Large intestine (tissue), 3 donors: ENCODE measurements around the gene CXXC5. TPM values are rescaled to one million over a fixed set of nuclear protein-coding genes. Genes with fewer than 3 reads are reported as not detected.

Experiments used
- DNase-seq, 2 donors: peaks; one replicate each; pipeline versions ENCODE4 v3.0.0 to v3.0.0-alpha.2; 2013
- H3K27ac ChIP-seq: one replicate; pipeline ENCODE4 v1.5.1; 2013; ENCODE audit warnings: low read length
- H3K27me3 ChIP-seq: 2 replicates; pipeline ENCODE4 v1.6.1; 2013; ENCODE audit warnings: low read length; ENCODE audit not compliant: control insufficient read depth, insufficient read depth
- H3K36me3 ChIP-seq: 2 replicates; pipeline ENCODE4 v1.6.1; 2013; ENCODE audit warnings: low read length; ENCODE audit not compliant: control insufficient read depth, insufficient read depth
- H3K4me1 ChIP-seq: one replicate; pipeline ENCODE4 v1.6.1; 2013; ENCODE audit warnings: low read length; ENCODE audit not compliant: control insufficient read depth, insufficient read depth
- H3K4me3 ChIP-seq: one replicate; pipeline ENCODE4 v1.5.1; 2013; ENCODE audit warnings: low read length
- H3K9me3 ChIP-seq: one replicate; pipeline ENCODE4 v1.6.1; 2013; ENCODE audit warnings: mild to moderate bottlenecking, low read depth, low read length, moderate library complexity; ENCODE audit not compliant: control insufficient read depth
- WGBS: methylation state at CpG from one replicate; pipeline ENCODE4 v1.1.5; 2013; ENCODE audit warnings: low lambda C conversion rate; ENCODE audit not compliant: insufficient coverage; 5-methylcytosine and 5-hydroxymethylcytosine counted together
- polyA plus RNA-seq: library from polyadenylated mRNA; unstranded; fragments of 120-200 nt; gene quantifications from one replicate; pipeline ENCODE4 v1.2.1, GENCODE V29; 2013

CXXC5 gene
- polyA plus RNA-seq, 1 donor, result 70.3 TPM

- Histone ChIP-seq H3K27me3 (no peaks in the 10 kb centered on the region), H3K9me3 (no peaks in the 10 kb centered on the region), H3K4me1 (peaks cover 53% of the 10 kb centered on the region), H3K36me3 (peaks cover 38% of the 10 kb centered on the region), H3K27ac (no peak overlapping the region), H3K4me3 (no peak overlapping the region)
- DNase-seq, result no peak
- WGBS, result no CpG with 5 or more reads among the region's 7 CpGs
These were observed 18.4 kb downstream of the CXXC5 start for GRCh38 chr5:139666551-139666950.

GRCh38 chr5:139667001-139667729 lies 19.0 kb downstream of the CXXC5 start:
- Histone ChIP-seq H3K9me3 (no peaks in the 10 kb centered on the region), H3K27ac (no peak overlapping the region), H3K4me1 (peaks cover 50% of the 10 kb centered on the region), H3K36me3 (peaks cover 36% of the 10 kb centered on the region), H3K27me3 (no peaks in the 10 kb centered on the region), H3K4me3 (no peak overlapping the region)
- no peak for DNase-seq
- WGBS, result no CpG with 5 or more reads among the region's 2 CpGs

- Histone ChIP-seq H3K27ac (peak overlapping the region; percentile 55), H3K4me1 (peaks cover 47% of the 10 kb centered on the region), H3K9me3 (no peaks in the 10 kb centered on the region), H3K27me3 (no peaks in the 10 kb centered on the region), H3K36me3 (peaks cover 33% of the 10 kb centered on the region), H3K4me3 (no peak overlapping the region)
- no CpG with 5 or more reads among the region's 5 CpGs for WGBS
- DNase-seq, result no peak
These were observed 19.5 kb downstream of the CXXC5 start for GRCh38 chr5:139667730-139668063.

GRCh38 chr5:139668064-139668880 lies 20.1 kb downstream of the CXXC5 start:
- H3K9me3 ChIP-seq, result no peaks in the 10 kb centered on the region
- H3K27me3 ChIP-seq, result no peaks in the 10 kb centered on the region
- WGBS, result no CpG with 5 or more reads among the region's 55 CpGs
- H3K36me3 ChIP-seq, result peaks cover 30% of the 10 kb centered on the region
- H3K4me1 ChIP-seq, result peaks cover 47% of the 10 kb centered on the region
- DNase-seq, result peak in 1 of 2 donors; percentile 55
- peak overlapping the region; percentile 16 for H3K4me3 ChIP-seq
- peak overlapping the region; percentile 55 for H3K27ac ChIP-seq

GRCh38 chr5:139668924-139669661 lies 20.9 kb downstream of the CXXC5 start:
- no CpG with 5 or more reads among the region's 18 CpGs for WGBS
- Histone ChIP-seq H3K4me3 (no peak overlapping the region), H3K4me1 (peaks cover 47% of the 10 kb centered on the region), H3K36me3 (peaks cover 27% of the 10 kb centered on the region), H3K27me3 (no peaks in the 10 kb centered on the region), H3K9me3 (no peaks in the 10 kb centered on the region), H3K27ac (peak overlapping the region; percentile 52)
- no peak for DNase-seq

GRCh38 chr5:139669662-139670368 lies 21.7 kb downstream of the CXXC5 start:
- H3K27ac ChIP-seq, result peak overlapping the region; percentile 52
- H3K9me3 ChIP-seq, result no peaks in the 10 kb centered on the region
- H3K4me1 ChIP-seq, result peaks cover 51% of the 10 kb centered on the region
- H3K36me3 ChIP-seq, result peaks cover 23% of the 10 kb centered on the region
- H3K27me3 ChIP-seq, result no peaks in the 10 kb centered on the region
- no CpG with 5 or more reads among the region's 23 CpGs for WGBS
- DNase-seq, result no peak
- no peak overlapping the region for H3K4me3 ChIP-seq

- H3K36me3 ChIP-seq, result peaks cover 20% of the 10 kb centered on the region
- H3K27ac ChIP-seq, result peak overlapping the region; percentile 52
- no peak overlapping the region for H3K4me3 ChIP-seq
- peak in 1 of 2 donors; percentile 46 for DNase-seq
- WGBS, result no CpG with 5 or more reads among the region's 16 CpGs
- H3K4me1 ChIP-seq, result peaks cover 51% of the 10 kb centered on the region
- no peaks in the 10 kb centered on the region for H3K27me3 ChIP-seq
- no peaks in the 10 kb centered on the region for H3K9me3 ChIP-seq
These were observed 22.4 kb downstream of the CXXC5 start for GRCh38 chr5:139670369-139671095.

GRCh38 chr5:139671096-139671841 lies 23.1 kb downstream of the CXXC5 start:
- no peaks in the 10 kb centered on the region for H3K9me3 ChIP-seq
- DNase-seq, result no peak
- H3K27ac ChIP-seq, result peak overlapping the region; percentile 24
- no peaks in the 10 kb centered on the region for H3K27me3 ChIP-seq
- no CpG with 5 or more reads among the region's 20 CpGs for WGBS
- peaks cover 18% of the 10 kb centered on the region for H3K36me3 ChIP-seq
- peaks cover 48% of the 10 kb centered on the region for H3K4me1 ChIP-seq
- H3K4me3 ChIP-seq, result no peak overlapping the region

- Histone ChIP-seq H3K4me3 (no peak overlapping the region), H3K4me1 (peaks cover 29% of the 10 kb centered on the region), H3K36me3 (peaks cover 31% of the 10 kb centered on the region), H3K27me3 (no peaks in the 10 kb centered on the region), H3K27ac (no peak overlapping the region), H3K9me3 (no peaks in the 10 kb centered on the region)
- no peak for DNase-seq
- no CpG with 5 or more reads among the region's 4 CpGs for WGBS
These were observed 27.1 kb downstream of the CXXC5 start for GRCh38 chr5:139675213-139675612.
